HL-60/S4 treated with phorbol 12-myristate 13-acetate at 8.2 ng/mL for 4 days and 3 days (cell line): ENCODE results near the gene SORL1-AS1.
"Not testable (repeated sequence)": the region's sequence is repeated elsewhere in the genome, so short reads cannot be mapped to it uniquely, and the experiment has no call there.

Experiments used
- in situ Hi-C: fragments of 300-500 bp; cut with MboI; formaldehyde crosslinking; loops from 2 replicates; pipeline ENCODE4 v1.15.0; 2022; ENCODE audit warnings: low sequenced_read_pairs

SORL1-AS1 gene

GRCh38 chr11:121431820-121432526 is 20.8 kb downstream of the SORL1-AS1 start:
- in situ Hi-C loops, result no loop called here

GRCh38 chr11:121429556-121429955 is 23.2 kb downstream of the SORL1-AS1 start:
- in situ Hi-C loops, result no loop called here

- in situ Hi-C loops, result no loop called here
These were observed 25.4 kb downstream of the SORL1-AS1 start for GRCh38 chr11:121427400-121427744.

- in situ Hi-C loops, result no loop called here
These were observed 26.0 kb downstream of the SORL1-AS1 start for GRCh38 chr11:121426476-121427399.

GRCh38 chr11:121425828-121426227 is 26.9 kb downstream of the SORL1-AS1 start:
- in situ Hi-C loops, result no loop called here

GRCh38 chr11:121422675-121423074 is 30.1 kb downstream of the SORL1-AS1 start:
- in situ Hi-C loops, result no loop called here

GRCh38 chr11:121421149-121421901 is 31.4 kb downstream of the SORL1-AS1 start:
- in situ Hi-C loops, result no loop called here

- in situ Hi-C loops, result no loop called here
These were observed 32.4 kb downstream of the SORL1-AS1 start for GRCh38 chr11:121420398-121420797.

GRCh38 chr11:121419836-121420235 is 32.9 kb downstream of the SORL1-AS1 start:
- in situ Hi-C loops, result no loop called here

GRCh38 chr11:121418625-121419114 is 34.1 kb downstream of the SORL1-AS1 start:
- in situ Hi-C loops, result no loop called here

- in situ Hi-C loops, result no loop called here
These were observed 35.2 kb downstream of the SORL1-AS1 start for GRCh38 chr11:121417607-121418006.

GRCh38 chr11:121417055-121417551 is 35.7 kb downstream of the SORL1-AS1 start:
- in situ Hi-C loops, result no loop called here

GRCh38 chr11:121415856-121416255 is 36.9 kb downstream of the SORL1-AS1 start:
- in situ Hi-C loops, result no loop called here

GRCh38 chr11:121414141-121414913 is 38.4 kb downstream of the SORL1-AS1 start:
- in situ Hi-C loops, result no loop called here

GRCh38 chr11:121412711-121413415 is 39.9 kb downstream of the SORL1-AS1 start:
- in situ Hi-C loops, result no loop called here

- in situ Hi-C loops, result no loop called here
These were observed 40.7 kb downstream of the SORL1-AS1 start for GRCh38 chr11:121412000-121412587.

- in situ Hi-C loops, result not testable (repeated sequence)
These were observed 41.4 kb downstream of the SORL1-AS1 start for GRCh38 chr11:121411330-121411729.

GRCh38 chr11:121410041-121410440 is 42.7 kb downstream of the SORL1-AS1 start:
- in situ Hi-C loops, result not testable (repeated sequence)

- in situ Hi-C loops, result no loop called here
These were observed 43.9 kb downstream of the SORL1-AS1 start for GRCh38 chr11:121408830-121409229.
